Putamen (tissue), 1 donor: Measurements from ENCODE around the gene NR1D2.
A peak's percentile ranks its signal among the peaks of the same experiment; 100 is the strongest.
"Not testable (repeated sequence)": the region's sequence is repeated elsewhere in the genome, so short reads cannot be mapped to it uniquely, and the experiment has no call there.

ENCODE experiments used
- DNase-seq: peaks from one replicate; pipeline ENCODE4 v3.0.0-alpha.2; 2016; ENCODE audit warnings: low spot score

The NR1D2 gene

DNA sequence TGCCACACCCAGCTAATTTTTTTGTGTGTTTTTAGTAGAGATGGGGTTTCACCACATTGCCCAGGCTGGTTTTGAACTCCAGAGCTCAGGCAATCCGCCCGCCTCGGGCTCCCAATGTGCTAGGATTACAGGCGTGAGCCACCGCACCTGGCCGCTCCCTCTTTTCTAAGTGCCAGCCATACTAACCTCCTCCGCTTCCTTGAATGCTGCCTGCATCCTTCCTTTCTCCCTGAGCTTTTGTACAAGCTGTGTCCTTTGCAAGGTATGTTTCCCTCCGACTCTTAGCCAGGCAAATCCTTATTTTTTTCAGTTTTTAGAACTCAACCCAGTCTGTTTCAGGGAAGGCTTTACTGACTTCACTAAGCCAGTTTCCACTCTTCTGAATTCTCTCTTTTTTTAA lies 60.6 kb downstream of the NR1D2 start:
- DNase-seq: no peak

- not testable (repeated sequence) for DNase-seq
Observed at GRCh38 chr3:24010834-24011233, 65.7 kb downstream of the NR1D2 start.

DNA sequence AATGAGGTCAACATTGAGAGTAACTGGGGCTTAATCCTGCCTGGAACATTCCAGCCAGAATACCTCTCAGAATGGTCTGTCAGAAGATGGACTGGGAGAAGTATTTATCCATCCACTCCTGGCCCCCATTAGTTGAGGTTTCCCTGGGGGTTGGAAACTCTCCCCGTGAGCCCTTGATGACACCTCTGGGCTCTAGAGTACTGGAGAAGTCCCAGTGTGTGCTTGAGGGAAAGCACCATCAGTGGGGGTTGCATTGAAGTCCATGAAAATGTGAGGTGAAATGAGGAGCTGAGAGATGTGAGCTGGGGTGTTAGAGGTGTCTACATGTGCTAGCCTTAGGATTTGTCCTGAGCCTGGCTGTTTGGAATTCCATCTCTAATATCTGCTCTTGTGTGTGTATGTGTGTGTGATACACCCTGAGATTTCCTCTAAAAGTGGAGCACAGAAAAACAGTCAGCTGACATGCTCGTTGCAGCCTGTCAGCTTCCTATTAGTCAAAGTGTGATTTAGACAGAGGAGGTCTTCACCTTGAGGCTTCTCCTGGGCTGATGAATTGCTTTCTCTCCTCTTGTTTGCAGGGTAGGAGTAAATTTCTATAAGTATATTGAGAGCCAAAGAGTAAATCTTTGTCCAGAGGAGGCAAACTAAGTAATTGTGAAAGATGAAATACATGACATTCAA lies 67.6 kb downstream of the NR1D2 start:
- DNase-seq: no peak

- no peak for DNase-seq
Observed at GRCh38 chr3:24017305-24017704, 72.2 kb downstream of the NR1D2 start.

DNA sequence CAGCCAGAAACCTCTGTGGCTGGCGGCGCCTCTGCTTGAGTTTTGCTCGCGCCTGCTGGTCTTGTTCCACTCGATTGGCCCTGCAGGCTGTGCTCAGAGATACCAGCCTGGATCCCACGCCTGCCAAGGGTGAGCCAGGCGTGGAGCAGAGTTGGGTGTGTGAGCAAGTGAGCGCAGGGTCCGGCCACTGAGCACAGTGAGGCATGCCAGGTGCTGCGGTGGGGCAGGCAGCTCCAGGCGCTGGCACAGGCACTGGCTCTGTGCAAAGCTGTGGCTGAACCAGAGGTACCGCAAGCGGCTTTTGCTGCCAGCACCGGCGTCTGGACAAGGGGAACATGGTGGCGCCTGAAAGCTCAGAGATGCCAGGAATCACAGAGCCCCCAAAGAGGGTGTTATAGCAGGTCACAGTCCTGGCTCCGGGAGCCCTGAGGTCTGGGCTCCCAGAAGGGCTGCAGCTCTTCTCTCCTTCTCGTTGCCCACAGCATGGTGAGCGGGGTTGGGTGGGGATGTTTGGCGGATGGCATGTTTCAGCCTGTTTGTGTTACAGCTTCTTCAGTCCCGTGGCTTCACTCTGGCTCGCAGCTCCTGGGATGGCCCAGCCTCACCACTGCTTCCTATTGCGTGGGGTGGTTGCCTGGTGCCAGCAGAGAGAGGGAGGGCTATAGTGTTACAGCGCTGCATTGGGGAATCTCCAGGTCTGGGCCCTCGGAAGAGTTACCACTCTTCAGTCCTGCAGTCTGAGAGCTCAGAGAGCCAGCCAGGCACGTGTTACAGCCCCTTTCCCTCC lies 73.9 kb downstream of the NR1D2 start:
- no peak for DNase-seq

DNA sequence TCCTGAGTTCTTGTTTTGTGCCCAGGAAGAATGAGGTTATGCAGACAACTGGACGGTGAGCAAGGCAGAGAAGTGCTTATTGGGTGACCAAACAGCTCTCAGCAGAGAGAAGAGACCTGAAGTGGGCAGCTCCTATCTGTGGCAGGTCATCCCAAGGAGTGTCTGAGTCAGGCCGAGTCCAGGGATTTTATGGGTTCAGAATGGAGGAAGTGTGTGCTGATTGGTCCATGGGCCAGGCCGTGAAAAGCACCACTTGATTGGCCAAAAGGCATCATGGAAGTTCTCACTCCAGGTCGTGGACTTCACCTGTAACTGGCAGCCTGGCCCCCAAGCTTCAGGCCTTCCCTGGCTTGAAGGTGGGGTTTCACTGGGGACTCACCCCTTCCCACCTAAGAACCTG lies 74.5 kb downstream of the NR1D2 start:
- DNase-seq: no peak

GRCh38 chr3:24020036-24020691 lies 75.1 kb downstream of the NR1D2 start:
- DNase-seq: no peak

DNA sequence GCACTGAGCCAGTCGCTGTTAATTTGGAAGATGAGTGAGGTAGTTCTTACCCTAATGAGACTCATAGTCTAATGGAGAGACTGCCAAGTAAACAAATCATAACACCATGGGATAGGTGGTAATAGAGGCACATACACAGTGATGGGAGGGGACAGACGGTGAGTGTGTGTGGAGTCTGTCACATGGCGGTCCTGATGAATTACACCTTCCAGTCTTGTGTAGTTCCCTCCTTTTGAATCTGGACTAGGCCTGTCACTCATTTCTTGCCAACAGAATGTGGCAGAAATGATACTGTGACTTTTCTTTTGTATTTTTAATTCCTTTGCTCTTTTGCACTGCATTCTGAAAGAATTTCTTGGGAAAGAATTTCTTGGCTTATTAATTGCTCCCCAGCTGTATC lies 78.1 kb downstream of the NR1D2 start:
- DNase-seq: no peak

DNA sequence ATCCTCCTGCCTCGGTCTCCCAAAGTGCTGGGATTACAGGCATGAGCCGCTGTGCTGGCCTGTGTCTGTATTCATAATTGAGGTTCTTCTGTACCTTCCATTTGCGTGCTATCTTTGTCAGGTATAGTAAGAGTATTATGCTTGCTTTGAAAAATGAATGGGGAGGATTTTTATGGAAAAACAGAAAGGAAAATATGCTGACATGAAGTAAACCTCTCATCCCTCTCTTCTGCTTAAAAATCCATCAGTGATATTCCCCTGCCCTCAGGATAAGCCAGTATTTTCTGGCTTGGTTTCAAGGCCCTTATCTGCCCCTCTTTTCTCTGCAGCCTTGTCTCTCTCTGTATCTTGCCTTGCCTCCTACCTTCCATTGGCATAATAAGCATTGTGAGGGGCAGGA lies 80.7 kb downstream of the NR1D2 start:
- no peak for DNase-seq

DNA sequence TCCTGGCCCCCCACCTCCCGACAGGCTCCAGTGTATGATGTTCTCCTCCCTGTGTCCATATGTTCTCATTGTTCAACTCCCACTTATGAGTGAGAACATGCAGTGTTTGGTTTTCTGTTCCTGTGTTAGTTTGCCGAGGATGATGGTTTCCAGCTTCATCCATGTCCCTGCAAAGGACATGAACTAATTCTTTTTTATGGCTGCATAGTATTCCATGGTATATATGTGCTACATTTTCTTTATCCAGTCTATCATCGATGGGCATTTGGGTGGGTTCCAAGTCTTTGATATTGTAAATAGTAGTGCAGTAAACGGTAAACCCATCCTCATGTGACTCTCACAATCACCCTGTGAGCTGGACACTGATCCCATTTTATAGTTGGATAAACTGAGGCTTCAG lies 81.6 kb downstream of the NR1D2 start:
- DNase-seq: not testable (repeated sequence)

- peak; percentile 6 for DNase-seq
Observed at GRCh38 chr3:24027946-24028345, 82.9 kb downstream of the NR1D2 start.
